Middle frontal gyrus (tissue), 1 donor: ENCODE data around the gene SIAH1.
"Not testable (repeated sequence)": the region's sequence is repeated elsewhere in the genome, so short reads cannot be mapped to it uniquely, and the experiment has no call there.

ENCODE experiments used
- DNase-seq: peaks from one replicate; pipeline ENCODE4 v3.0.0-alpha.2; 2015; ENCODE audit warnings: low spot score; ENCODE audit errors: extremely low spot score

Gene SIAH1, protein sequence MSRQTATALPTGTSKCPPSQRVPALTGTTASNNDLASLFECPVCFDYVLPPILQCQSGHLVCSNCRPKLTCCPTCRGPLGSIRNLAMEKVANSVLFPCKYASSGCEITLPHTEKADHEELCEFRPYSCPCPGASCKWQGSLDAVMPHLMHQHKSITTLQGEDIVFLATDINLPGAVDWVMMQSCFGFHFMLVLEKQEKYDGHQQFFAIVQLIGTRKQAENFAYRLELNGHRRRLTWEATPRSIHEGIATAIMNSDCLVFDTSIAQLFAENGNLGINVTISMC

GRCh38 chr16:48385253-48386150 is at the start of gene SIAH1:
Gene SIAH1 (minus strand): TSS chr16:48385413. CDS start chr16:48362428, 22,985 bp downstream.
- peak; percentile 76 for DNase-seq

GRCh38 chr16:48434653-48435317 is 49.6 kb upstream of the SIAH1 start:
- no peak for DNase-seq

DNA sequence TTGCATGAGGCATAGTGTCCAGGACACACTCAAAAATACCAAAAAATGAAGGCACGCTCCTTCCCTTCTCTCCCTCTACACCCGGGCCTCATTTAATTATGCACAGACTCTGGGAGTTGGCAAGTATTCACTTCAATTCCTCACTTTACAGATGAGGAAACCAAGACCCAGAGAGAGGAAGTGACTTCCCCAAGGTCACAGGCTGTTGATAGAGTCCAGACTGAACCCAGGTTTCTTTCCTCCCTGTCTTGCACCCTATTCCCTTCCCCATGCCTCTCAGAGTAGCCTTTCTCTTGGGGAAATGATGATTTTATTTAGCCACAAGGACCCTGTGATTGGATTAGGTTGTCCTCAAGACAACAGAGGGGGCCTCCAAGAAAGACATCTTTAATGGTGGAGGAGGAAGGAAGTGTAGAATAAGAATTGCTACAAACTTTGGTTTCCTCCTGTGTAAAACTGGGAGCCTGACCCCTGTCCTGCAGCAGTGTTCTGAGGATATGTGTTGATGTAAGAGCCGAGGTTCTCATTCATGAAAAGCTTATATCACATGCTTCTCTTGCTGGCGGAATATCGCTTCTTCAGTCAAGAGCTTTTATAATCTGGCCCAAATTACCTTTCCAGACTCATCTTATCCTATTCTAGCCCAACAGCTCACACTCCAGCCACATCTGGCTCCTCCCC is 48.8 kb upstream of the SIAH1 start:
- no peak for DNase-seq

DNA sequence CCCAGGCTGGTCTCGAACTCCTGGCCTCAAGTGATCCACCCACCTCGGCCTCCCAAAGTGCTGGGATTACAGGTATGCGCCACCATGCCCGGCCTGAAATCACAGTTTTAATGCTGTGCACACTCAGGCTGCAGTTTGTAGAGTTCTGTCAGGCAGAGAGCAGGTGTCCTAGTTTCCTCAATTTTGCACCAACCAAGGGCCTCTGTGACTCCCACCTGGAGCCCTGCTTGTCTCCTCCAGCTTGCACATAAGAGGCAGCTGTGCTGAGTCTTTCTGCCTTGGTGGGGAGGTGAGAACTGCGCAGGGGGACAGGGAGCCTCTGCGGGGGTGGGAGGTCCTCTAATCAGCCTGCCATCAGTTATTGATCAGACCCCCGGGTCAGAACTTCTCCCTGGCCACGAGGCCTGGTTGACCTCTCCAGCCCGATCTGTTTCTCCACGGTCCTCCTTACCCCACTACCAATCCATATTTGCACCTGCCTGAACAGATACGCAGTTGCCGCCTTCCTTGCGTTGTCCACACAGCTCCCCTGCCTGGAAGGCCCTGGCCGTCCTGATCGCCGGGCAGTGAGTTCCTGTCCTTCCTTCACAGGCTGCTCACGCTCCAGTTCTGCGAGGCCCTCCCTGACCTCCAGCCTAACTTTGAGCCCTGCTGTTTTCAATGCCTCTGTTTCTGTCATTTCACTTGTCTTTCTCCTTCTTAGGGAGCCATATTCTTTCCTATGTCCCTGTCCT is 48.1 kb upstream of the SIAH1 start:
- DNase-seq, result no peak

DNA sequence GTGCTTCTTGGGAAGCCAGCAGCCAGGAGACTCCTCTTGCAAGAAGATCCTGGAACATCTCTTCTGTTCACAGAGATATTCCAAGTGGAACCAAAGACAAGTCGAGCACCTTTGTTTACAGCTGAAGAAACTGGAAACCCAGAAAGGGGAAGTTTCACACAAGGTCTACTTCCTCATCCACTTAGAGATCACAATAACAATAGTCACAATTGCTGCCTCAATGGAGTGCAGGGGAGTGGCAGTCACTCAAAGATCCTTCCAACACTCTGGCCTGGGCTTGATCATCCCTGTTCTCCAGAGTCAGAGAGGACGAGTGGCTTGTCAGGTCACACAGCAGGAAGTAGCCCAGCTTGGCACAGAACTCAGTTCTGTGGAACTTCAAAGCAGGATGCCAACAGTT is 46.9 kb upstream of the SIAH1 start:
- no peak for DNase-seq

GRCh38 chr16:48430890-48431289 is 45.7 kb upstream of the SIAH1 start:
- no peak for DNase-seq

- DNase-seq, result no peak
Measured at GRCh38 chr16:48426244-48427141, 41.3 kb upstream of the SIAH1 start.

GRCh38 chr16:48422537-48422936 is 37.3 kb upstream of the SIAH1 start:
- DNase-seq, result no peak

- DNase-seq, result no peak
Measured at GRCh38 chr16:48421741-48422140, 36.5 kb upstream of the SIAH1 start.

DNA sequence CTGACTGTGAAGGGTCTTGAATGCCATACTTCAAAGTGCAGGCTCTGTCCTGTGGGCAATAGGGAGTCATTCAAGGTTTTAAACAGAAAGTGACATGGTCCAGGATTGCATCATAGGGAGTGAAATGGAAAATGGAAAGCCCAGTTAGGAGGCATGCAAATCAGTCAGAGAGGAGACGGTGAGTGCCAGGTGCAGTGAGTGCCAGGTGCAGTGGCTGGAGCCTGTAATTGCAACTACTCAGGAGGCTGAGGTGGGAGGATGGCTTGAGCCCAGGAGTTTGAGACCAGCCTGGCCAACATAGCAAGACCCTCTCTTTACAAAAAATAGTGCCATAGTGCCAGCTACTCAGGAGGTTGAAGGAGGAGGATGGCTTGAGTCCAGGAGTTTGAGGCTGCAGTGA is 35.2 kb upstream of the SIAH1 start:
- no peak for DNase-seq

- not testable (repeated sequence) for DNase-seq
Measured at GRCh38 chr16:48416617-48417016, 31.4 kb upstream of the SIAH1 start.

GRCh38 chr16:48413272-48413671 is 28.1 kb upstream of the SIAH1 start:
- no peak for DNase-seq

- no peak for DNase-seq
Measured at GRCh38 chr16:48409839-48410632, 24.8 kb upstream of the SIAH1 start.

DNA sequence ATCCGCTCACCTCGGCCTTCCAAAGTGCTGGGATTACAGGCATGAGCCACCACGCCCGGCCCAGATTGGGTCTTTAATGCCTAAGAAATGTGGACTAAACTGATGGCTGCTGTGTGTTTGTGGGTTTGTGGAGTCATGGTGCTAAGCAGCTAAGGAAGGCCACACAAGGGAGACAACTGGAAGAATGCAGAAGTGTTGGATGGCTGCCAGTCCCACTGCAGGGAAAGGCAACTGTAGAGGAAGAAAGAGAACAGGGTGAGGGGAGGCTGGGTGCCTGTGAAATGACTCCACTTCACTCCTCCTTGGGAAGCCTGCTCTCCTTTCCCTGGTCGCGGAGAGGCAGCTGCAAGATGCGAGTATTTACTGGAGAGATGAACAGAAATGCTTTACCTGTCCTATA is 23.5 kb upstream of the SIAH1 start:
- DNase-seq, result no peak

GRCh38 chr16:48405907-48406306 is 20.7 kb upstream of the SIAH1 start:
- DNase-seq, result no peak

DNA sequence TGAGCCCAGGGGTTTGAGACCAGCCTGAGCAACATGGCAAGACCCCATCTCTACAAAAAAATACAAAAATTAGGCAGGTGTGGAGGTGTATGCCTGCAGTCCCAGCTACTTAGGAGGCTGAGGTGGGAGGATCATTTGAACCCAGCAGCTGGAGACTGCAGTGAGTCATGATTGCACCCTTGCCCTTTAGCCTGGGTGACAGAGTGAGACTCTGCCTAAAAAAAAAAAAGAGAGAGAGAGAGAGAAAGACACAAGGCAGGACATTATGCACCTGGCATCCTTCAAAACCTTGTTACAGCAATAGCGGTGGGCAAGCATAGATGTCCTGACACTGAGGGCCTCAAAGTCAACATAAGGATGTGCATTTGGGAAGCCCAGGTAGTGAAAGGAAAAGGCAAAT is 19.9 kb upstream of the SIAH1 start:
- DNase-seq, result no peak

- not testable (repeated sequence) for DNase-seq
Measured at GRCh38 chr16:48402547-48402946, 17.3 kb upstream of the SIAH1 start.

DNA sequence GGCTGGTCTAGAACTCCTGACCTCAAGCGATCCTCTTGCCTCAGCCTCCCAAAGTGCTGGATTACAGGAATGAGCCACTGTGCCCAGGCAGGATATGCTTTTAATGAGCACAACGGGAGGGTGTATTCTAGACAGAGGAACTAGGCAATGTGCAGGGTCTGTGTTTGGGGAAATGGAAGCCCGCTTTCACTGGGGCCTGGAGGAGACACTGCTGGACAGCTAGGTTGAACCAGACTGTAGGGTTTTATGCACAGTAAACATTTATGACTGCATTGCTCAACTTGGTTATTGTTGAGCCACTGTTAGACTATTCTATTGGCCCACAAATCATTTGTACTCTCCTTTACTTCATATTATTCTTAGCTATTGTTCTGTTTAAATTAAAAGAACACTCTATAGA is 10.2 kb upstream of the SIAH1 start:
- no peak for DNase-seq

GRCh38 chr16:48394355-48394703 is 9.1 kb upstream of the SIAH1 start:
- no peak for DNase-seq
